ENCODE measurements around the gene TDRD10. TPM values are rescaled to one million over a fixed set of nuclear protein-coding genes. Genes with fewer than 3 reads are reported as not detected.

Gene TDRD10
- total and polyA plus RNA-seq, 2 of the 8 experiments (the other 6 are each of a cell fraction or from before 2014, with no cell fraction given): 0.15 to 0.27 TPM

GRCh38 chr1:154453574-154454352 is 48.3 kb upstream of the TDRD10 start (continued):
- TF ChIP-seq KDM5A (IDR thresholded peaks at IDR 0.05; ENCODE audit: low read length): no peak
- no peak for TF ChIP-seq BRCA1 (IDR thresholded peaks at IDR 0.05; ENCODE audit: low read depth, low read length)
- no peak for TF ChIP-seq KDM1A (IDR thresholded peaks at IDR 0.05; ENCODE audit: borderline replicate concordance, low read length)

Data from H1 (cell line).